OCI-M1 (cell line): Measurements from ENCODE around the gene POU3F3.
A peak's percentile ranks its signal among the peaks of the same experiment; 100 is the strongest.

Experiments used
- DNase-seq: peaks from one replicate; lab custom pipeline; 2025; lab: John Stamatoyannopoulos, UW

The POU3F3 gene

DNA sequence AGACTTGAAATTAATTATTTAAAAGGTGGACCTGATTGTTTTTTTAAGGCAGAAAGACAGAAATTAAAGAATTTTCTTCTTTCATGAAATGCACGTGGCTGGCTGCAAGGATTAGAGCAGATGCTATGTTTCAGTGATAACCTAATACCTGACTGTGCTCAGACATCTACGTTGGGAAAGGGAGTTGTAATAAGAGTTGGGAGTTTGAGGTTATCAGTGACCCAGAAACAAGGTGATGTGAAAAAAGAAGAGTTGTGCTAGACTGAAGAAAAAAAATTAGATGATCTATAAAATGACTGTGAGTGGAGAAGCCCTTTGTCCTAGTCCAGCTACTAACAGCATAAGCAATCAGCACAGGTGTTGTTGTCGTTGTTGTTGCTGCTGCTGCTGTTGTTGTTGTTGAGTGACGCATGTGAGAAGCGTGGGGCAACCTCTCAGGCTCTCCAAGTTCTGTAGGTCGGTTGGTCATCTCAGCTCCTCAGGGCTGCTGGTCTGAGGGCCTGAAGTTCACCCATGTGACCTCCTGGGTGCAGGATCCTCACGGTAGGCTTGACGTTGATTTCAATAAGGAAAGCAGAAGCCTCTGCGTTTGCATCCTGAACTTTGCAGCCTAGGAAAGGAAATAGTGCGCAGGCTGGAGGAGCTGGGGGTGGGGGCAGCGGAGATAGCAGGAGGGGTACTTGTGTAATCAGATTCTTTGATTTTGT, 7.6 kb downstream of the POU3F3 start:
- no peak for DNase-seq

- no peak for DNase-seq
Observed at GRCh38 chr2:104862058-104862941, 8.4 kb downstream of the POU3F3 start.

DNA sequence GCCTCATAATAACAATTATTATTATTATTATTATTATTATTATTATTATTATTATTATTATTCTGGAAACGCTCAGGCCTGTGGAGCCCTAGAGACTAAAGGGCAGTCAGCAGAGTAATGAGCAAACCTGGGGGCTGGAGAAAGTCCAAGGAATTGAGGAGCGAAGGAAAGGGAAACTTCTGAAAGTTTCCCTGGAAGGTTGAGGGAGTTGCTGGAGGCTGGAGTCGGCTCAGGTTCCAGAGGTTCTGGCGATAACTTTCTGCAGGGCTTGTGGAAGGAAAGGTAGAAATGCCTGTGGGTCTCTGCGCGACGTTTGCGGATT, 9.2 kb downstream of the POU3F3 start:
- no peak for DNase-seq

GRCh38 chr2:104863468-104864279, 9.8 kb downstream of the POU3F3 start:
- DNase-seq, result no peak

DNA sequence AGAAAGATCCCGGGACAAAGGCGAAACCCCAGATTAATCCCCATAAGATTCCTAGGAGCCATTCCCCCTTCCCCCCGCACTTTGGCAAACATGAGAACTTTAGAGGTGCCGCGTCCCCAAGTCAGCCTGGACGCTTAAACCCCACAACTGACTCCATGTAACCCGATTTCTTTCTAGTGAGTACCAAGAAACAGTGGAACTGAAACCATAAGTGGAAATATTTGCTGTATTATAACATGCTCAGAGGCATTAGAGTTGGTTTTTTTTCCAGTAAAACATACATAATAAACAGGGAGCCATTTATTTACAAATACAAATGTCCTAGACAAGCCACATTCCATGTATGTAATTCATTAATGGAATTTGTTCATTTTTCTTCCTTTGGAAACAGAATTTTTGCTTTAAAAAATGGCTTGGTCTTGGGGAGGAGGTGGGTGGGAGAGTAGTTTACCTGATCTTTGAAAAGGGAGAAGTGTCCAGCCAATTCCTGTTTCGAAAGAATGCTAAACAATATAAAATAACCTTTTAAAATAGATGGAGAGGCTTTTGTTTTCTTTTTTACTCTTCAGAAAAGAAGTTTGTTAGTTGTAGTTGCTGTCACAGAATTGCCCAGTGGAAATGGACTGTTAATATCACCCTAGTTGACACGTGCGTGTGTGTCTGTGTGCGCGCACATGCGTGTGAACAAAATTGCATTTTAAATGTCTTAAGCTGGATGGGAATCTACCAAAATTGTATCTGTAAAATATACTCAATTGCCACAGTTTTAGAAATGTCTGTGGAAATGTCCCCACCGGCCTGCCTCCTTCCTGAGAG, 10.6 kb downstream of the POU3F3 start:
- no peak for DNase-seq

GRCh38 chr2:104865096-104865470, 11.2 kb downstream of the POU3F3 start:
- no peak for DNase-seq

GRCh38 chr2:104866122-104866864, 12.4 kb downstream of the POU3F3 start:
- DNase-seq, result no peak

GRCh38 chr2:104866883-104867812, 13.2 kb downstream of the POU3F3 start:
- no peak for DNase-seq

DNA sequence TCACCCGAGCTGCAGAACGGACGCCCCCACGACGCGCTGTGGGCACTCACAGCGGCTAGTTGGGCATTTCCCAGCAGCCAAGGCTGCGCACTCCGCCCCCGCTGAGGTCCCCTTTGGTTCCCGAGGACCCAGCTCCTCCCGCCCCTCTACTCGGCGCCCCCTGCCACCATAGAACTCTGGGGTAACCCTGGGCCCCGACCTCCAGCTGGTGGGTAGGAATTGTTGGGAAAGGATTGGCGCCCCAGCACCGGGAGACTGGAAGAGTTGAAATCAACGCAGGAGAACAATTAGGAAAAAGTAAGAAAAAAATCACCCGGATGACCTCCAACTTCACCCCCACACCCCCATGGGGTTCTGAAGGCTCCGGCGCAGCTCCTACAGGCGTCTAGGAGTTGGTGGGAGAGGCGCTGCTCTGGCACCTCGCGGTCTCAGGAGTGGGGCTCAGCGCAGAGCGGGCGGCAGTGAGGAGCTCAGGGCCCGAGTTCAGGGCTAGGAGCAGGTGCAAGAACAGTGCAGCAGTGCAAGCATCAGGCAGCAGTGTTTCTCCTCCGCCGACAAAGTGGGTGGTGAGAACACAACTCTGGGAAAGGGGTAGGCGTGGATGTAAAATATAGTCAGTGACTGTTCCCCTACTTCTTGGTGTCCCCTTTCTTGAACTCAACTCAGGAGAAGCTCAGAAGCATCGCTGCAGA, 14.0 kb downstream of the POU3F3 start:
- DNase-seq, result no peak

DNA sequence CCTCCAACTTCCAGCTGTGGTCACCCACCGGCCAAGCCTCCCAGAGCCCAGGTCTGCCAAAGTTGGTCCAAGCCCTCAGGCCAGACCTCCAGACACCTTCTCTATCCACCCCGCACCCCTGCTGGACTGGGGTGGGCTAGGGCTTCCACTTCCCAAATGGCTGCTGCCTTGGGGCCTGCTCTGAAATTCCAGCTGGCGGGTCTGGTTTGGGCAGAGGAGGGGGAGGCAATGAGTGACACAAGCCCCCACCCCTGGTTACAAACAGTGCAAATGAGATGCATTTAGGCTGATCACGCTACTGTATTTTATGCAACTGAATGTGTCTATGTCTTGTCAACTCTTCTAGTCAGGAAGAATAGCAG, 14.6 kb downstream of the POU3F3 start:
- DNase-seq, result no peak

DNA sequence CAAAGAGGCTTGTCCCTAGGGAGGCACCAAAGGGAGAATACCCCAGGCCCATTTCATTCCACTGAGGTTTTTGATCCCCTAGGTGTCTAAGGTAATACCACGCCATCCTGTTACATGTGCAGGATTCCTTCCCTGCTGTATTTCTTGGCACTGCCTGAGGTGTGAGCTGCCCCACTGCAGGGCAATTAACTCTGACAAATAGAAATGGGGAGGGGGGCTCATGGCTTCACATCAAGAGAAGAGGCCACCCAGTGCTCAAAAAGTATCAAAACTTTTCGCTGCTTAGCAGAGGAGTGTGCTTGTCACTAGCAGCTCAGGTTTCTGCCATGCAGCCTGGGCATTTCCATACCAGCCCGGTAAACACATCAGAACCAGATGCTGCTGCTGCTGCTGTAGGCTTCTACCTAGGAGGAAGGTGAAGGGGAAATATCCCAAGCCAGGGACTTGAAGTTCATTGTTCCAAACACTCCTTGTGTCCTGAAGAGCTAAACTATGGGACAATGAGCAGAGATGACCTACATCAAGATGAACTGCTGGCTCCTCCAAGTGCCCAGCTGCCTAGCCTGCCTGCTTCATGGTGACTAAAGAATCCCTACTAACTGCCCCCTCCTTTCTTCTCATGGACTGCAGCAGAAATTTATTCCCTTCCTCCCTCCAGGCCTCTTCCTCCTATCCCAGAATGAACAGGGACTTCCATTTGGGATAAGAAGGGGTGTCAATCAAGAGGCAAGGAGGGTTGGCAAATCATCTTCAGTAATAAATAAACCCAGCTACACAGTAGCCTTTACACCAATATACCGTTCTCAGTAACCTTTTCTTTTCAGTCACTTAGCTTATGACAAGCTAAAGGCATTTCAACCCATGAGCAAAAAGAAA, 16.4 kb downstream of the POU3F3 start:
- no peak for DNase-seq

DNA sequence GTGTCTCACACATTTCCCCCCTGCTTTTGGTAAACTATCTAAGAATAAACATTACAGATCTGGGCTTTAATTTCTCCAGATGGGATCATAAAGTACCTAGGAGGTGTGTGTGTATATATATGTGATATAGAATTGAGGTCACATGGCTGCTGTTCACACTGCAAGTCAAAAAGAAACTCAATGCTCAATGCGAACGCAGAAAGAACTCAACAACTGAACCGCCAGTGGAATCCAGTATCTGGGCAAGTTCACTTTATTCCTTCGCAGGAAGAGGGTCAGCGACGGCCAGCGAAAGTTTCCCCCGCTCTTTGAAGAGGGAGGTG, 17.7 kb downstream of the POU3F3 start:
- DNase-seq, result no peak

GRCh38 chr2:104871972-104872865, 18.3 kb downstream of the POU3F3 start:
- DNase-seq, result no peak

- DNase-seq, result peak; percentile 78
Observed at GRCh38 chr2:104872866-104873688, 19.2 kb downstream of the POU3F3 start.

- DNase-seq, result no peak
Observed at GRCh38 chr2:104873689-104874054, 19.8 kb downstream of the POU3F3 start.

DNA sequence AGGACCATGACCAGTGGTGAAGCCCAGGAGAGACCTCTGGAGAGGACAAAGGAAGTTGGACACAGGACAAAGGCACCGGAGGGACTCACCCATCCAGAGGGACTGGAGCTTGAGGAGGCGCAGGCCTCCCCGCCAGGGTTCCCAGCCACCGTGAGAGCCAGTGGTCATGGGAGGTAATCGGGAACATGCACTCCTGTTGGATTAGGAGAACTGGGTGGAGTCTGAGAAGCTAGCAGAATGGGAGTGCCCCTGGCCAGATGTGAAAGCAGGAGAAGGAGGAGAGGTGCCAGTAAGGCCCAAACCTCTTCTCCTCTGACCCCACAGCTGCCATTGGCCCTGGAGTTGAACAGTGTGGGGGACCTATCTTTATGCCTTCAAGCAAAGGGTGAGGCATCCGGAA, 20.3 kb downstream of the POU3F3 start:
- DNase-seq, result no peak

DNA sequence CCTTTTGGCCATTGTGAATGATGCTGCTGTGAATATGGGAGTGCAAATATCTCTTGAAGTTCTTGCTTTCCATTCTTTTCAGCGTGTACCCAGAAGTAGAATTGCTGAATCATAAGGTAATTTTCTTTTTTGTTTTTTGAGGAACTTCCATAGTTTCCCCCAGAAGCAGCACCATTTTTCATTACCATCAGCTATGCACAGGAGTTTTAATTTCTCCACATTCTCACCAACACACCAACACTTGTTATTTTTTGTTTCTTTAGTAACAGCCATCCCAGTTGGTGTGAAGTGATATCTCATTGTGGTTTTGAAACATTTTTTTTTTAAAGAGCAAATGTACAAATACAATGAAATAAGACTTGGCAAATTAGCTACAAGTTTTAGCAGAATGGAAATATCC, 21.3 kb downstream of the POU3F3 start:
- no peak for DNase-seq
